Measurements from ENCODE around the gene MAST4. TPM values are rescaled to one million over a fixed set of nuclear protein-coding genes. Genes with fewer than 3 reads are reported as not detected.

The MAST4 gene
- total and polyA plus RNA-seq, 2 donors = 17.0 to 18.8 TPM

- peak in 1 of 9 donors; percentile 37 for DNase-seq (ENCODE audit: low read depth in 6 of 9, low spot score in 9 of 9)
- H3K9me3 ChIP-seq (ENCODE audit: control insufficient read depth in 2 of 2, insufficient read depth in 1 of 2, low read length in 1 of 2) = no peaks in the 10 kb centered on the region
- H3K27me3 ChIP-seq (ENCODE audit: control insufficient read depth in 2 of 2, insufficient read depth in 1 of 2, low read length in 1 of 2) = no peaks in the 10 kb centered on the region
- H3K4me1 ChIP-seq (ENCODE audit: control insufficient read depth in 2 of 2, insufficient read depth in 2 of 2, low read length in 2 of 2) = no peaks in the 10 kb centered on the region
- H3K27ac ChIP-seq (ENCODE audit: low read depth in 1 of 2, low read length in 1 of 2) = peak overlapping the region in 1 of 2 donors; percentile 15
- WGBS = 92% methylated on average over 2 of the region's 2 CpGs
- H3K36me3 ChIP-seq (ENCODE audit: control insufficient read depth in 2 of 2, insufficient read depth in 2 of 2, low read length in 1 of 2) = no peaks in the 10 kb centered on the region
- H3K4me3 ChIP-seq (ENCODE audit: low read length in 2 of 2) = no peak overlapping the region
These were observed 285.4 kb downstream of the MAST4 start for GRCh38 chr5:66881480-66882161.

- DNase-seq (ENCODE audit: low read depth in 6 of 9, low spot score in 9 of 9) = no peak
- H3K27ac ChIP-seq (ENCODE audit: low read depth in 1 of 2, low read length in 1 of 2) = peak overlapping the region in 1 of 2 donors; percentile 31
- no peaks in the 10 kb centered on the region for H3K36me3 ChIP-seq (ENCODE audit: control insufficient read depth in 2 of 2, insufficient read depth in 2 of 2, low read length in 1 of 2)
- 85% methylated on average over 3 of the region's 3 CpGs for WGBS
- no peaks in the 10 kb centered on the region for H3K9me3 ChIP-seq (ENCODE audit: control insufficient read depth in 2 of 2, insufficient read depth in 1 of 2, low read length in 1 of 2)
- no peaks in the 10 kb centered on the region for H3K27me3 ChIP-seq (ENCODE audit: control insufficient read depth in 2 of 2, insufficient read depth in 1 of 2, low read length in 1 of 2)
- no peaks in the 10 kb centered on the region for H3K4me1 ChIP-seq (ENCODE audit: control insufficient read depth in 2 of 2, insufficient read depth in 2 of 2, low read length in 2 of 2)
- H3K4me3 ChIP-seq (ENCODE audit: low read length in 2 of 2) = no peak overlapping the region
These were observed 286.5 kb downstream of the MAST4 start for GRCh38 chr5:66882606-66883227.

GRCh38 chr5:66884564-66885243, 288.5 kb downstream of the MAST4 start:
- DNase-seq (ENCODE audit: low read depth in 6 of 9, low spot score in 9 of 9) = no peak
- Histone ChIP-seq H3K4me3 (ENCODE audit: low read length in 2 of 2) (no peak overlapping the region), H3K27me3 (ENCODE audit: control insufficient read depth in 2 of 2, insufficient read depth in 1 of 2, low read length in 1 of 2) (no peaks in the 10 kb centered on the region), H3K36me3 (ENCODE audit: control insufficient read depth in 2 of 2, insufficient read depth in 2 of 2, low read length in 1 of 2) (no peaks in the 10 kb centered on the region), H3K4me1 (ENCODE audit: control insufficient read depth in 2 of 2, insufficient read depth in 2 of 2, low read length in 2 of 2) (no peaks in the 10 kb centered on the region), H3K9me3 (ENCODE audit: control insufficient read depth in 2 of 2, insufficient read depth in 1 of 2, low read length in 1 of 2) (no peaks in the 10 kb centered on the region), H3K27ac (ENCODE audit: low read depth in 1 of 2, low read length in 1 of 2) (no peak overlapping the region)
- 88% methylated on average over 10 of the region's 10 CpGs for WGBS

GRCh38 chr5:66886941-66887340, 290.7 kb downstream of the MAST4 start:
- Histone ChIP-seq H3K4me3 (ENCODE audit: low read length in 2 of 2) (no peak overlapping the region), H3K9me3 (ENCODE audit: control insufficient read depth in 2 of 2, insufficient read depth in 1 of 2, low read length in 1 of 2) (no peaks in the 10 kb centered on the region), H3K36me3 (ENCODE audit: control insufficient read depth in 2 of 2, insufficient read depth in 2 of 2, low read length in 1 of 2) (no peaks in the 10 kb centered on the region), H3K4me1 (ENCODE audit: control insufficient read depth in 2 of 2, insufficient read depth in 2 of 2, low read length in 2 of 2) (peaks cover 0 to 5% of the 10 kb centered on the region in 2 donors), H3K27me3 (ENCODE audit: control insufficient read depth in 2 of 2, insufficient read depth in 1 of 2, low read length in 1 of 2) (no peaks in the 10 kb centered on the region), H3K27ac (ENCODE audit: low read depth in 1 of 2, low read length in 1 of 2) (no peak overlapping the region)
- WGBS = 85% methylated on average over 1 of the region's 1 CpG
- no peak for DNase-seq (ENCODE audit: low read depth in 6 of 9, low spot score in 9 of 9)

GRCh38 chr5:66888613-66889012, 292.4 kb downstream of the MAST4 start:
- 64% methylated on average over 2 of the region's 2 CpGs for WGBS
- Histone ChIP-seq H3K27me3 (ENCODE audit: control insufficient read depth in 2 of 2, insufficient read depth in 1 of 2, low read length in 1 of 2) (no peaks in the 10 kb centered on the region), H3K4me1 (ENCODE audit: control insufficient read depth in 2 of 2, insufficient read depth in 2 of 2, low read length in 2 of 2) (peaks cover 0 to 11% of the 10 kb centered on the region in 2 donors), H3K4me3 (ENCODE audit: low read length in 2 of 2) (no peak overlapping the region), H3K27ac (ENCODE audit: low read depth in 1 of 2, low read length in 1 of 2) (no peak overlapping the region), H3K9me3 (ENCODE audit: control insufficient read depth in 2 of 2, insufficient read depth in 1 of 2, low read length in 1 of 2) (no peaks in the 10 kb centered on the region), H3K36me3 (ENCODE audit: control insufficient read depth in 2 of 2, insufficient read depth in 2 of 2, low read length in 1 of 2) (no peaks in the 10 kb centered on the region)
- DNase-seq (ENCODE audit: low read depth in 6 of 9, low spot score in 9 of 9) = no peak

- 76% methylated on average over 4 of the region's 4 CpGs for WGBS
- H3K4me1 ChIP-seq (ENCODE audit: control insufficient read depth in 2 of 2, insufficient read depth in 2 of 2, low read length in 2 of 2) = peaks cover 0 to 11% of the 10 kb centered on the region in 2 donors
- no peaks in the 10 kb centered on the region for H3K27me3 ChIP-seq (ENCODE audit: control insufficient read depth in 2 of 2, insufficient read depth in 1 of 2, low read length in 1 of 2)
- no peak for DNase-seq (ENCODE audit: low read depth in 6 of 9, low spot score in 9 of 9)
- no peak overlapping the region for H3K27ac ChIP-seq (ENCODE audit: low read depth in 1 of 2, low read length in 1 of 2)
- H3K9me3 ChIP-seq (ENCODE audit: control insufficient read depth in 2 of 2, insufficient read depth in 1 of 2, low read length in 1 of 2) = no peaks in the 10 kb centered on the region
- H3K36me3 ChIP-seq (ENCODE audit: control insufficient read depth in 2 of 2, insufficient read depth in 2 of 2, low read length in 1 of 2) = no peaks in the 10 kb centered on the region
- H3K4me3 ChIP-seq (ENCODE audit: low read length in 2 of 2) = no peak overlapping the region
These were observed 292.9 kb downstream of the MAST4 start for GRCh38 chr5:66889056-66889455.

- peaks cover 0 to 11% of the 10 kb centered on the region in 2 donors for H3K4me1 ChIP-seq (ENCODE audit: control insufficient read depth in 2 of 2, insufficient read depth in 2 of 2, low read length in 2 of 2)
- H3K9me3 ChIP-seq (ENCODE audit: control insufficient read depth in 2 of 2, insufficient read depth in 1 of 2, low read length in 1 of 2) = no peaks in the 10 kb centered on the region
- WGBS = 90% methylated on average over 4 of the region's 4 CpGs
- no peaks in the 10 kb centered on the region for H3K27me3 ChIP-seq (ENCODE audit: control insufficient read depth in 2 of 2, insufficient read depth in 1 of 2, low read length in 1 of 2)
- H3K27ac ChIP-seq (ENCODE audit: low read depth in 1 of 2, low read length in 1 of 2) = peak overlapping the region in 1 of 2 donors; percentile 10
- DNase-seq (ENCODE audit: low read depth in 6 of 9, low spot score in 9 of 9) = no peak
- H3K36me3 ChIP-seq (ENCODE audit: control insufficient read depth in 2 of 2, insufficient read depth in 2 of 2, low read length in 1 of 2) = no peaks in the 10 kb centered on the region
- no peak overlapping the region for H3K4me3 ChIP-seq (ENCODE audit: low read length in 2 of 2)
These were observed 293.3 kb downstream of the MAST4 start for GRCh38 chr5:66889524-66889923.

GRCh38 chr5:66891184-66891925, 295.2 kb downstream of the MAST4 start:
- Histone ChIP-seq H3K4me1 (ENCODE audit: control insufficient read depth in 2 of 2, insufficient read depth in 2 of 2, low read length in 2 of 2) (peaks cover 0 to 11% of the 10 kb centered on the region in 2 donors), H3K9me3 (ENCODE audit: control insufficient read depth in 2 of 2, insufficient read depth in 1 of 2, low read length in 1 of 2) (no peaks in the 10 kb centered on the region), H3K27me3 (ENCODE audit: control insufficient read depth in 2 of 2, insufficient read depth in 1 of 2, low read length in 1 of 2) (no peaks in the 10 kb centered on the region), H3K4me3 (ENCODE audit: low read length in 2 of 2) (no peak overlapping the region), H3K27ac (ENCODE audit: low read depth in 1 of 2, low read length in 1 of 2) (peak overlapping the region; percentile 58 to 78), H3K36me3 (ENCODE audit: control insufficient read depth in 2 of 2, insufficient read depth in 2 of 2, low read length in 1 of 2) (no peaks in the 10 kb centered on the region)
- WGBS = 94% methylated on average over 3 of the region's 3 CpGs
- DNase-seq (ENCODE audit: low read depth in 6 of 9, low spot score in 9 of 9) = peak in 1 of 9 donors; percentile 31
